H1 (cell line): Measurements from ENCODE around the gene MYH13.

Experiments used
- KDM1A ChIP-seq: fragments of 200-600, 300-600 bp; sonication (generic); IDR thresholded peaks from 2 replicates; pipeline ENCODE4 v1.7.1; 2016; ENCODE audit warnings: mild to moderate bottlenecking, low read length, borderline replicate concordance
- POU5F1 ChIP-seq: IDR thresholded peaks from 2 replicates; pipeline ENCODE4 v1.6.1; 2011; ENCODE audit warnings: low read depth, mild to moderate bottlenecking, low read length, moderate library complexity
- SP4 ChIP-seq: IDR thresholded peaks from 2 replicates; pipeline ENCODE4 v1.6.1; 2012; ENCODE audit warnings: low read length, inconsistent platforms
- YY1 ChIP-seq: IDR thresholded peaks from 2 replicates; pipeline ENCODE4 v1.6.1; 2011; ENCODE audit warnings: low read depth, mild to moderate bottlenecking, low read length

- no peak for TF ChIP-seq YY1
- no peak for TF ChIP-seq KDM1A
- TF ChIP-seq POU5F1: no peak
- TF ChIP-seq SP4: no peak
These were observed 35.7 kb downstream of the MYH13 start for GRCh38 chr17:10337136-10337535.
